Measurements from ENCODE around the gene CYP4B1. TPM values are rescaled to one million over a fixed set of nuclear protein-coding genes. Genes with fewer than 3 reads are reported as not detected.

The CYP4B1 gene
- total RNA-seq, 1 donor from 2014 or later = not detected

DNA sequence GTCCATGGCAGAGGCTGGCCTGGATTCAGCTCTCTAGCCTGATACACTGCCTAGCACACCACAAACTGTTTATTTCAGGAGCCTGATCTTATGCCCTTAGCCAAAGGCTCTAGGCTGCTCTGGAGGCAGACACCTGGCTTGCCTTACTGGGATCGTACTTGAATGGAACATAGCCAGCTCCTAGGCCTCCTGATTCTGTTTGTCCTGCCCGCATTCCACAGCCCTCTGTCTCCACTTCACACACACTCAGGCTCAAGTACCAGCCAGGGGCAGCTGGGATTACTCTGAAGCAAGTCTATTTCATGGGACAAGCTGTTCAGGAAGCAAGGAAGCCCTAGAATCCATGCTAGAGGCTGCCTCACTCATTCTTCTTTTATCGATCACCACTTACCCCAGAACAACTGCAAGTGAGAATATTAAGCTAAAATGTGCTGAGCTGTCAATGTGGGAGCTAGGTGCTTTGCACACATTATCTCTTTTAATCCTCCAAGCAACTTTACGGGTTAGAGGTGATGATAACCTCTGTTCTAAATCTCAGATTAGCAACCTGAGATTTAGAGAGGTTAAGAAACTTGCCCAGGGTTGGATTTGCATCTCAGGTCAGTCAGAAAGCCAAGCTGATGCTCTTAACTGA lies 31.1 kb upstream of the CYP4B1 start:
- TF ChIP-seq, protein P1, sequence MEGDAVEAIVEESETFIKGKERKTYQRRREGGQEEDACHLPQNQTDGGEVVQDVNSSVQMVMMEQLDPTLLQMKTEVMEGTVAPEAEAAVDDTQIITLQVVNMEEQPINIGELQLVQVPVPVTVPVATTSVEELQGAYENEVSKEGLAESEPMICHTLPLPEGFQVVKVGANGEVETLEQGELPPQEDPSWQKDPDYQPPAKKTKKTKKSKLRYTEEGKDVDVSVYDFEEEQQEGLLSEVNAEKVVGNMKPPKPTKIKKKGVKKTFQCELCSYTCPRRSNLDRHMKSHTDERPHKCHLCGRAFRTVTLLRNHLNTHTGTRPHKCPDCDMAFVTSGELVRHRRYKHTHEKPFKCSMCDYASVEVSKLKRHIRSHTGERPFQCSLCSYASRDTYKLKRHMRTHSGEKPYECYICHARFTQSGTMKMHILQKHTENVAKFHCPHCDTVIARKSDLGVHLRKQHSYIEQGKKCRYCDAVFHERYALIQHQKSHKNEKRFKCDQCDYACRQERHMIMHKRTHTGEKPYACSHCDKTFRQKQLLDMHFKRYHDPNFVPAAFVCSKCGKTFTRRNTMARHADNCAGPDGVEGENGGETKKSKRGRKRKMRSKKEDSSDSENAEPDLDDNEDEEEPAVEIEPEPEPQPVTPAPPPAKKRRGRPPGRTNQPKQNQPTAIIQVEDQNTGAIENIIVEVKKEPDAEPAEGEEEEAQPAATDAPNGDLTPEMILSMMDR (IDR thresholded peaks at IDR 0.05) = no peak
- ChIA-PET CTCF (no interaction called here), POLR2A (no interaction called here)
- H3K4me3 Mint-ChIP-seq = no peak overlapping the region
- H3K36me3 Mint-ChIP-seq (ENCODE audit: low read depth) = peaks cover 6% of the 10 kb centered on the region
- DNase-seq = no peak
- peaks cover 23% of the 10 kb centered on the region for H3K9me3 Mint-ChIP-seq
- H3K27ac Mint-ChIP-seq = no peak overlapping the region
- ATAC-seq (ENCODE audit: low read depth) = no peak
- H3K4me1 Mint-ChIP-seq = no peaks in the 10 kb centered on the region
- intact Hi-C loops (cut with micrococcal nuclease) = no loop called here
- H3K27me3 Mint-ChIP-seq = peaks cover 10% of the 10 kb centered on the region

DNA sequence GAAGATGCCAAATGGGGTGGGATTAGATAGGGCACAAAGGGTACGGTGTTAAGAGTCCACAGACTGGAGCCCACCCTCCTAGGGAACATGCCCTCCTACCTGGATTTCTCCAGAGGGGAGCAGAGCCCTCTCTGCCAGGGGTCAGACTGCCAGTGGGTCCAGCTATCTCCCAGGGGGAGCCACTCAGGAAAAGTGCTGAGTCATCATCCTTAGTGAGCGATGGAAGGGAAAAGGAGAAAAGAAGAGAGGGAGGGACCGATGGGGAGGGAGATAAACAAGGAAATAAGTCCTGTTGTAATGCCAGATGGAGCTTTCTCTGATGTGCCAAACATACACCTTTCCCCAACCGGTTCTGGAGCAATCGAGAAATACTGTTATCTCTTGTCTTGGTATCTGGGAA lies 30.4 kb upstream of the CYP4B1 start:
- H3K9me3 Mint-ChIP-seq = peaks cover 23% of the 10 kb centered on the region
- H3K36me3 Mint-ChIP-seq (ENCODE audit: low read depth) = peaks cover 6% of the 10 kb centered on the region
- H3K4me1 Mint-ChIP-seq = no peaks in the 10 kb centered on the region
- no peak for ATAC-seq (ENCODE audit: low read depth)
- no peak overlapping the region for H3K4me3 Mint-ChIP-seq
- peaks cover 10% of the 10 kb centered on the region for H3K27me3 Mint-ChIP-seq
- TF ChIP-seq, protein P1 (IDR thresholded peaks at IDR 0.05) = no peak
- ChIA-PET CTCF (no interaction called here), POLR2A (no interaction called here)
- intact Hi-C loops (cut with micrococcal nuclease) = no loop called here
- DNase-seq = no peak
- H3K27ac Mint-ChIP-seq = no peak overlapping the region

DNA sequence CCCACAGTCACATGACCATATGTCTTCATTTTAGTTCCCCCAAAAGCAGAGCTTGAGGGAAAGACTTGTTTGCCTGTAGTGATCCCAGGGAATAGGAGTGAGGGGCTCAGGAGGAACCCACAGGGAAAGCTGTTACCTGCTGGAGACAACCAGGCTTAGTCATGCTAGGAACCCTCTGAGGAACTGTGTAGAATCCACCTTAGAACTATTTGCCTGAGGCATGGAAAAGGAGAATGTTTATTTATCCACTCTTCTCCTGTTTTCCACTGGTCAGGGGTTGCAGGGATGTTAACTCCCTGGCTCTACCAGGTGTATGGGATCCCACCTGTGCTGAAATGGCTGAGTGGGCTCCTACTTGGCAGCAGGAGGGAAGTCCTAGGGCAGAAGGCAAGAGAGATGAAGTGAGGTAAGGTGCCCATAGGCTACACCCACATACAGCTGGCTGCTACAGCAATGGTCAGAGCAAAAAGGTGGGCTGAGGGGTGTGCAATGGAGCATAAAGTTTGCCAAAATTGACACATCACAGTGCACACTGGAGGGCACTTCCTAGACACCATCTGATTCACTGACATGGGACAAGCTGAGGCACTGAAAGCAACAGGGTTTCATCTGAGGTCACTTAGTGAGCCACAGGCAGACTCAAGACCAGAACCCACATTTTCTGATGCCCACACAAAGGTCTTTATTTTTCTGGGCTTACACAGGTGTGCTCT lies 29.7 kb upstream of the CYP4B1 start:
- intact Hi-C loops (cut with micrococcal nuclease) = no loop called here

DNA sequence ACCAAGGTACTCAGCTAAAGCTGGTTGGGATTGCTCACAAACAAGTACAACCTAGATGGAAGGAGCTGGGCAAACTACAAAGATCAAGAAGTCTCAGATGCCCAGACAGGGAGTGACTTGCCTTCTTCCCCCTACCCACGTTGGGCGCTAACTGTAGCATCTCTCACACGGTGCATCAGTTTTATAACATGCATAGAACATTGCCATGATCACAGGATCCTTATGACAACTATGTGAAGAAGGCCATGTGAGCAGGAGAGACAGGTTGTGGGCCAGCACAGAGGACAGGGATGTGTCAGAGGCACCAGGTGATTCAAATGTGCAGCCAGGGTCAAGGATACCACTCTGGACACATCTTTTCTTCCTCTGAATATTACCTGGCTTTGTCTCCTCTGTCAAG lies 28.3 kb upstream of the CYP4B1 start:
- no peaks in the 10 kb centered on the region for H3K4me1 Mint-ChIP-seq
- H3K9me3 Mint-ChIP-seq = peaks cover 27% of the 10 kb centered on the region
- H3K36me3 Mint-ChIP-seq (ENCODE audit: low read depth) = peaks cover 8% of the 10 kb centered on the region
- TF ChIP-seq, protein P1 (IDR thresholded peaks at IDR 0.05) = no peak
- ATAC-seq (ENCODE audit: low read depth) (no peak), DNase-seq (no peak)
- H3K27me3 Mint-ChIP-seq = peaks cover 8% of the 10 kb centered on the region
- intact Hi-C loops (cut with micrococcal nuclease) = no loop called here
- ChIA-PET POLR2A (no interaction called here), CTCF (no interaction called here)
- H3K4me3 Mint-ChIP-seq = no peak overlapping the region
- H3K27ac Mint-ChIP-seq = no peak overlapping the region

More for the DNA sequence above, 29.7 kb upstream of the CYP4B1 start:
- no peak for DNase-seq
- Mint-ChIP-seq H3K9me3 (peaks cover 23% of the 10 kb centered on the region), H3K4me3 (no peak overlapping the region), H3K27ac (no peak overlapping the region), H3K36me3 (ENCODE audit: low read depth) (peaks cover 6% of the 10 kb centered on the region), H3K27me3 (peaks cover 10% of the 10 kb centered on the region), H3K4me1 (no peaks in the 10 kb centered on the region)
- TF ChIP-seq, protein P1 (IDR thresholded peaks at IDR 0.05) = no peak
- CTCF ChIA-PET = no interaction called here
- POLR2A ChIA-PET = no interaction called here
- no peak for ATAC-seq (ENCODE audit: low read depth)

DNA sequence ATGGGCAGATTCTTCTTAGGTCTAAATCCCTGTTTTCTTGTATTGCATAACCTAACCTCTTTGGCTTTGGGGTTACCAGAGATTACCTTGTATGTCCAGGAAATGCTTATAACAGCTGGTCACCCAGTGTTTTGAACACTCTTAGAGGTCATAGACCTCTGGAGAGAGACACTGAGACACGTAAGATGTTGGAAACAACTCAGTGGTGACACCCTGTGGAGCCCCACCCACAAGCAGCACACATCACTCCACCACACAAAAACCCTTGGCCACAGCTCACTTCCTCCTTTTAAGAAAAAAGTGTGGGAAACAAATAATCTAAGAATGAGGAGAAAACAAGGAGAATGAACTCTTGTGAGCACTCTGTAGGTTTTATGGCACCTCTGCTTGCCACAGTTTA lies 26.3 kb upstream of the CYP4B1 start:
- intact Hi-C loops (cut with micrococcal nuclease) = no loop called here
- ATAC-seq (ENCODE audit: low read depth) (no peak), DNase-seq (no peak)
- peaks cover under 1% of the 10 kb centered on the region for H3K27me3 Mint-ChIP-seq
- no peaks in the 10 kb centered on the region for H3K4me1 Mint-ChIP-seq
- CTCF ChIA-PET = no interaction called here
- H3K9me3 Mint-ChIP-seq = peaks cover 31% of the 10 kb centered on the region
- H3K27ac Mint-ChIP-seq = no peak overlapping the region
- peaks cover 8% of the 10 kb centered on the region for H3K36me3 Mint-ChIP-seq (ENCODE audit: low read depth)
- POLR2A ChIA-PET = no interaction called here
- no peak overlapping the region for H3K4me3 Mint-ChIP-seq
- TF ChIP-seq, protein P1 (IDR thresholded peaks at IDR 0.05) = no peak

Measured in activated B cell treated with CpG ODN at 0.5 μM for 24 hours (primary cell).